Mesenchymal stem cell (in vitro differentiated cells and primary cell): ENCODE results near the gene KIAA1191.
A peak's percentile ranks its signal among the peaks of the same experiment; 100 is the strongest.

ENCODE experiments used
- small RNA-seq: library from polyadenylated mRNA; stranded (forward); fragments of <200 nt; extraction: miRNeasy Mini kit (QIAGEN cat#:217004); gene quantifications from one replicate; pipeline ENCODE3, GENCODE V24; 2013; ENCODE audit warnings: low read depth

KIAA1191 gene

Small RNA genes lying within 50 kb of the gene (small RNA-seq; reads per million reads assigned to genes)
- gene MIR1271: 86.3 reads per million, percentile 92 among the genes with 10 or more reads in this experiment
